Fibroblast of peridontal ligament (primary cell): Measurements from ENCODE around the gene RND3.
A peak's percentile ranks its signal among the peaks of the same experiment; 100 is the strongest.

ENCODE experiments used
- DNase-seq: peaks from one replicate; pipeline ENCODE4 v3.0.0-alpha.2; 2010; ENCODE audit errors: extremely low read depth

Gene RND3

GRCh38 chr2:150494234-150494945, 6.9 kb upstream of the RND3 start:
- DNase-seq = no peak

- peak; percentile 83 for DNase-seq
Observed at GRCh38 chr2:150491943-150492342, 4.5 kb upstream of the RND3 start.

GRCh38 chr2:150491430-150491829, 4.0 kb upstream of the RND3 start:
- peak; percentile 11 for DNase-seq

- DNase-seq = no peak
Observed at GRCh38 chr2:150490466-150490865, 3.0 kb upstream of the RND3 start.

GRCh38 chr2:150486539-150487484, 655 bp downstream of the RND3 start:
- peak; percentile 62 for DNase-seq

GRCh38 chr2:150485871-150486538, 1.5 kb downstream of the RND3 start:
- peak; percentile 75 for DNase-seq

GRCh38 chr2:150485114-150485870, 2.2 kb downstream of the RND3 start:
- DNase-seq = peak; percentile 72

GRCh38 chr2:150484461-150485021, 2.9 kb downstream of the RND3 start:
- DNase-seq = peak; percentile 61

GRCh38 chr2:150484006-150484405, 3.5 kb downstream of the RND3 start:
- DNase-seq = peak; percentile 51

- peak; percentile 54 for DNase-seq
Observed at GRCh38 chr2:150483532-150483931, 3.9 kb downstream of the RND3 start.

GRCh38 chr2:150482667-150483400, 4.6 kb downstream of the RND3 start:
- DNase-seq = peak; percentile 59

- DNase-seq = no peak
Observed at GRCh38 chr2:150482111-150482510, 5.4 kb downstream of the RND3 start.

- DNase-seq = peak; percentile 66
Observed at GRCh38 chr2:150480971-150481830, 6.3 kb downstream of the RND3 start.

- DNase-seq = peak; percentile 83
Observed at GRCh38 chr2:150480241-150480640, 7.2 kb downstream of the RND3 start.

- DNase-seq = peak; percentile 78
Observed at GRCh38 chr2:150479075-150479915, 8.2 kb downstream of the RND3 start.

GRCh38 chr2:150478200-150478974, 9.1 kb downstream of the RND3 start:
- peak; percentile 46 for DNase-seq

GRCh38 chr2:150477347-150477746, 10.1 kb downstream of the RND3 start:
- DNase-seq = peak; percentile 33

- DNase-seq = peak; percentile 42
Observed at GRCh38 chr2:150476809-150477302, 10.6 kb downstream of the RND3 start.
